Endometrial microvascular endothelial cells (primary cell): ENCODE data around the gene CEMIP. TPM values are rescaled to one million over a fixed set of nuclear protein-coding genes. Genes with fewer than 3 reads are reported as not detected.

Experiments used
- in situ Hi-C: cut with HindIII; loops from 2 replicates; pipeline ENCODE4 v1.10.0; 2017; ENCODE audit warnings: low sequenced_read_pairs, low pct_unique_long_range_greater_than_20kb; ENCODE audit errors: inconsistent ontology term
- total RNA-seq: library from RNA; depleted of rRNA; stranded (reverse); fragments of >200 nt; gene quantifications from one replicate; pipeline ENCODE4 v1.2.3, GENCODE V29; 2015; ENCODE audit errors: inconsistent ontology term

CEMIP gene
- total RNA-seq, 1 donor from 2014 or later = 1.4 TPM

GRCh38 chr15:80779658-80780415 is 667 bp downstream of the CEMIP start:
- in situ Hi-C loops = no loop called here

DNA sequence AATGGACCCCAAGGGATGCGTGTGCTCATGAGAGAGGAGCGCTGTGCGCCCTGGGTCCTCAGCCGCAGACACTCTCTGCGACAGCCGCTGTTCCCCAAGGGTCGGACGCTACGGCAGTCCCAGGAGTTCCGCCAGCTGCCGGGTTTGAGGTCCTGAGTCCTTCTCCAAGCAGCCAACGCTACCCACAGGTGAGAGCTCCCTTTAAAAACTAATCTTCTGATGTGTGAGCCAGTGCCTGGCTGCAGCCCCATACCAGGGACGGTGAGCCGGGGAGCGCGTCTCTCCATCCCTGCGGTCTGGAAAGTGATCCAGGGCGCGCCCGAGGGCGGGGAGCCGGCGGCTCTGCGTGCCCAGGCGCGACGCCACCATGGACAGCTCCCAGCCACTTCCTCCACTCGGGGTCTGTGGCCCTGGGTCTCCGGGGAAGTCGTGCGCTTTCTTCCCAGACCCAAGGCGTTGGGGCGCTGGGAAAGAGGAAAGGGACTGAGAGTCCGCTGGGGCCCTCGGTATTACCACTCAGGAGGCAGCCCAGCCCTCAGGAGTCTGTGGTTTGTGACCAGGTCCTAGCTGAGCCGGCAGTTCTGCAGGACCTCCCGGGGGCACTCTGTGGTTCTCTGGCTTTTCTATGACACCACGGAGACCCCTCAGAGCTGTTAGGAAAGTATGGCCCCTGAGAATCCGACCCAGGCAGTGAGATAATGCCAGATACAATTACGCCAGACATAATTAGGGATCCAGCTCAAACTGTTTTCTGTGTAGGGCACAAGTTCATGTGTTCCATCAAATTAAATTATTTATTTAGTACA is 1.4 kb downstream of the CEMIP start:
- in situ Hi-C loops = no loop called here

DNA sequence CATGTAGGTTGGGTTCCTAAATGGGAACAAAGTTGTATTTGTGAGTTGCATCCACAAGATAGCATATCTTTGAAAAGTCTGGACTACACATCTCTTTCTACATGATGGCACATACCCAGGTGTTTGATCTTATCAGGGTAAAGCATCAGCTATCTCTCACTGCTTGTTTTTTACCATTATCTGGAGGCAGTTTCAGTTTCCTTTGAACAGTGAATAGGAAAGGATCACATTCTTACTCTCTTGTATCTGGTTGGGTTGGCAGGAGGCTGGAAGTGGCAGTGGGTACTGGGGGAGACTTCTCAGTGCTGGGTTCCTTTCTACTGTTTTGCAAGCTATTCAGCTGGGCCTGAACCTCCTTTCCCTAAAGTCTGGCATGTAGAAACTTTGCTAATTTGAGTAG is 4.1 kb downstream of the CEMIP start:
- in situ Hi-C loops = no loop called here

- in situ Hi-C loops = no loop called here
Observed at GRCh38 chr15:80785335-80785734, 6.2 kb downstream of the CEMIP start.

DNA sequence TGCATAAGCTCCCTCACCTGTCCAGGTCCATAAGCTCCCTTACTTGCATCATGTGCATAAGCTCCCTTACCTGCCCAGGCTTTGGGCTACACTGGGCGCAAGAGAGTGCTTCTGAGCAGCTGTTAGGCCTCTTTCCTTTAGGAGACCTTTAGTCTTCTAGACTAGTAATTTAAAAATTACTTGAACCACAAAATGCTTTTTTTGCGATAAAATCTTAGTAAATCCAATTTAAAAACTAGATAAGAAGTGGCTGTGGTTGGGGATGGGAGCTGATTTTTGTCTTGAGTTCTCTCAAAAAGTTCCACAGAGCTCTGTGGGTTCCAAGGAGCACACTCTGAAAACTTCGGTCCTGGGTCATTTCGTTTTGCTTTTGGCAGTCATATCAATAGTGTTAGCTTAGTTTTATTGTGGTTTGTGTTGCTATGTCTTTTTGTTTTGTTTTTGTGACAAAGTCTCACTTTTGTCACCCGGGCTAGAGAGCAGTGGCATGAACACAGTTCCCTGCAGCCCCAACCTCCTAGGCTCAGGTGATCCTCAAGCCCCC is 6.7 kb downstream of the CEMIP start:
- in situ Hi-C loops = no loop called here

GRCh38 chr15:80787316-80787715 is 8.1 kb downstream of the CEMIP start:
- in situ Hi-C loops = no loop called here

DNA sequence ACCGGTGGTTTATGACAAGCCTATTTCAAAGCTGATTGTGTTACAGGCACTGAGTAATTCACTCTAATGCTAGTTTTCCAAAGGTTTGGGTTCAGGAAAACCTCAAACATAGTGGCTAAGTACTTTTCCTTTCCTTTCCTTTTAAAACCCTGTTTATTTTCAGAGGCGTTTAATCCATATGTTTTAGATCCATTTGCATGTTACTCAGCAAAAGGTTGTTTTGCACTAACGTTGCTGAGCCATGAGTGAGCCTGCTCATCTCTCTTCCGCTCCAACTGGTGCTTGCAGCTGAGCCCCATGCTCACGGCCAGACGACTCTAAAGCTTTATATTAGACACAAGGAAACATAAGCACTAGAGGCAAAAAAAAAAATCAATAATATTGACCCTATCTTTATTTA is 9.4 kb downstream of the CEMIP start:
- in situ Hi-C loops = no loop called here

DNA sequence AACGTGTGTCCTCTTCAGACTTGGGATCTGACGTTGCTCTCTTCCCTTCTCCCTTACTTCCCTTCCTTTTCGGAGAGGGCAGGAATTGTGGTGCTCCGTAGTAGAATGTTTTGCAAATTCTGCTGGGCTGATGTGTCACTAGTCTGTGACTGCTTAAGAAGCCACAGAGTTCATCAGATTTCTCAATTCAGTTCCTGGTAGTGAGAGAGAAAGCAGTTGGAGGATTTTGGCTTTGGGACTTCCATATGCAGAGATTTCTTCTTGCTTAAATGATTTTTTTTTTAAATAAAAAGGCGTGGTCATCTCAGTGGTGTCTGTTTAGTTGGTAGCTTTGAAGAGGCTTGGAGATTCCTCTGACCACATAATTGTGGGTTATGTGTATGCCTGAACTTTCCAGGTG is 10.1 kb downstream of the CEMIP start:
- in situ Hi-C loops = no loop called here

GRCh38 chr15:80789796-80790195 is 10.6 kb downstream of the CEMIP start:
- in situ Hi-C loops = no loop called here

DNA sequence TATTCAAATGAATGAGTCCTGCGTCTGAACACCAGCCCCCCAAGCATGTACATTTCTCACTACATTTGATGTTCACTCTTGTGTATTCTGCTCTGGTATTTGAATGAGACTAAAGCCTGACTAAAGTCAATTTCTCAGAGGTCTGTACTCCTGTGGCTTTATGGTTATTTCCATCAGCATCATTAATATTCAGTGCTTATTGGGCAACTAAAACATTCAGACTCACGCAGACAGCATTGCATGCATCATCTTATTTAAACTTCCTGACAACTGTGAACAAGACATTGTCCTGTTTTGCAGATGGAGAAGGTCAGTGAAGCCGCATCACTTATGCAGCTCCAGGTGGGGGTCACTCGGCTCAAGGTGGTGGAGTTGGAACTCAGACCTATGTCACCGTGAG is 11.1 kb downstream of the CEMIP start:
- in situ Hi-C loops = no loop called here

GRCh38 chr15:80791004-80791403 is 11.8 kb downstream of the CEMIP start:
- in situ Hi-C loops = no loop called here

GRCh38 chr15:80796407-80796806 is 17.2 kb downstream of the CEMIP start:
- in situ Hi-C loops = no loop called here

GRCh38 chr15:80798911-80799310 is 19.7 kb downstream of the CEMIP start:
- in situ Hi-C loops = no loop called here

DNA sequence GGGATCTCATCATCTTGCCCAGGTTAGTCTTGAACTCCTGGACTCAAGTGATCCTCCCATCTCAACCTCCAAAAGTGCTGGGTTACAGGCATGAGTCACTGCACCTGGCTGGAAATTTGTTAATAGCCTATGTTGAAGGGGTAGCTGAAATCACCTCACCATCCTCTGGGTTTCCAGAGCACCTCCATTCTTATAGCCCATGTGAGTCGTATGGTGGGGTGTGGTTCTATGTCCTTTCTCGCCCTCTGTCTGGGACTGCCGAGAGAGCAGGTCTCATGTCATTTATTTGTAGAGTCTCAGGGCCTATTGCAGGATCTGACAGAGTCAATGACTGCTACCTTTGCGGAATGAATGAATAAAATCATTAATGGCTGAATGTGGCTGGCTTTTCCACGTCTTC is 20.9 kb downstream of the CEMIP start:
- in situ Hi-C loops = no loop called here

GRCh38 chr15:80801891-80802680 is 22.9 kb downstream of the CEMIP start:
- in situ Hi-C loops = no loop called here

DNA sequence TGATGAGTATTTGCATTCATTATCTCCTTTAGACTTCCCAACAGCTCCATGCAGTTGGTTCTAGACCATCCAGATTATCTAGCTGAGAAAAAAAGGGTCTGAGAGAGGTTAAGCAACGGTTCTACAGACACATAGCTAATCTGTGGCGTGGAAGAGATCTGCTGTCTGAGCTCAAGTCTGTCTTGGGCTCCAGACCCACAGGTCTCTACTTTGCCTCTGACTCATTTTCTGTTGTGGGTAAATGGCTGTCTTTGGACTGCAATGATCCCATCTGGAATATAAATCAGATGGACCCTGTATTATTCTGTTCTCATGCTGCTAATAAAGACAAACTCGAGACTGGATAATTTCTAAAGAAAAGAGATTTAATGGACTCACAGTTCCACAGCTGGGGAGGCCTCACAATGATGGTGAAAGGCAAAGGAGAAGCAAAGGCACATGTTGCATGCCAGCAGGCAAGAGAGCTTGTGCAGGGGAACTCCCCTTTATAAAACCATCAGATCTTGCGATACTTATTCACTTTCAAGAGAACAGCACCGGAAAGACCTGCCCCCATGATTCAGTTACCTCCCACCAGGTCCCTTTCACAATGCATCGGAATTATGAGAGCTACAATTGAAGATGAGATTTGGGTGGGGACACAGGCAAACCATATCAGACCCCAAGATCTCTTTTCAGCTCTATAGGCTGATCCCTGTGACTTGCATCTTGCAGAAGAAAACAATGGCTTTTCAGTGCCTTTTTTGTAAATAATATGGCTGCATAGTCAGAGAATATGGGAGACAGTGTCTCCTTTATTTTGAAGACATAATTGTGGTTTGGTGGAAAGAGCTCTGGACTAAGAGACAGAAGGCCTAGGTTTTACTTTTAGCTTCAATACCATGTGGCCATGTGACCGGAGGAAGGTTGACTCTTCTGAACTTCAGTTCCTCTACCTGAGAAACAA is 24.7 kb downstream of the CEMIP start:
- in situ Hi-C loops = no loop called here

DNA sequence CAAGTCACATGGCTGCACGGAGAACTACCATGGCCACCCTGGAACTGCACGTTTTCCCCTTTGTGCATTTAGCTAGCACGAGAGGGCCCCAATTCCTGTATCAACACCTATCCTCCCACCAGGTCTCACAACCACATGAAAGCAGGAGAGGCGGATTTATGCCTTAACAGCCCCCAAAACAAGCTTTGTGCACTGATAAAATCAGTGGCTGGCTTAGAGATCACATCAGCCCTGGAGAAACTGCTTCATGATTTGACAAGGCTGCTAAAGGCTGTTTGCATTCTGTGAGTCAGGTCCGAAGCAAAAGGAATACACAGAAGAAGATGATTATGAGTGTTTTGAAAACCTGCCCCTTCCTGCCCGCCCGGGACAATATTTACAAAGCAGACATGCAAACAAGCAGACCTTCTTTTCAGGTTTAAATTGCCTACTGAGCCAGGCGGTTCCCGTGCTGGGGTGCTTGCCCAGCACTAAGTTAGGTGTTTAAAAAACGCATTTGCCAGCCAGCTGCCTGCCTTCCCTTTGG is 25.9 kb downstream of the CEMIP start:
- in situ Hi-C loops = no loop called here

DNA sequence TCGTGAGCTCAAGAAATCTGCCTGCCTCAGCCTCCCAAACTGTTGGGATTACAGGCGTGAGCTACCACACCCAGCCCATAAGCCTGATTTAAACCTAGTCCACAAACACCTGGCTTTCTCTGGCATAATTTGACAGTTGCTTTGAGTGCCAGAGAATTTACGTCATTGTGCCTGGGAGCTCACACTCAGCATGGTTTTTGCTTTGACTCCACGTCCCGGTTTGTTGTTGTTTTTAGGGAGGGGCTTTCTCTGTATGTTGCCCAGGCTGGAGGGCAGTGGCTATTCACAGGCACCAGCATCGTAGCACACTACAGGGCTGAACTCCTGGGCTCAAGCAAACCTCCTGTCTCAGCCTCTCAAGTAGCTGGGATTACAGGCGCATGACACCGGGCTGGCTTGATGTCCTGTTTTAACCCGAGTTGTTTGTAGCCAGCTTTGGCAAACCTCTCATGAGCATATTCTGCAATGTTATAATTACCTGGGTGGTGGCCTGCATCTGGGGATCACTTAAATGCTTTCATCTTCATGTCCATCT is 32.7 kb downstream of the CEMIP start:
- in situ Hi-C loops = no loop called here
